AG09309 (cell line): ENCODE data around the gene LCN6.
"Not testable (repeated sequence)": the region's sequence is repeated elsewhere in the genome, so short reads cannot be mapped to it uniquely, and the experiment has no call there.

Source experiments
- DNase-seq: peaks from one replicate; pipeline ENCODE4 v3.0.0-alpha.2; 2010; ENCODE audit warnings: low read depth
- H3K4me3 ChIP-seq: 2 replicates; pipeline ENCODE4 v1.5.1; 2011; ENCODE audit warnings: mild to moderate bottlenecking, low read depth, low read length, moderate library complexity; ENCODE audit not compliant: control insufficient read depth
- CTCF ChIP-seq: IDR thresholded peaks from 2 replicates; pipeline ENCODE4 v1.5.1; 2011; ENCODE audit warnings: mild to moderate bottlenecking, low read depth, low read length, inconsistent platforms; ENCODE audit not compliant: insufficient read depth, control insufficient read depth; ENCODE audit errors: missing control alignments

LCN6 gene

GRCh38 chr9:136707011-136707410 is 41.3 kb downstream of the LCN6 start:
- TF ChIP-seq CTCF, result no peak
- no peak overlapping the region for H3K4me3 ChIP-seq
- no peak for DNase-seq

GRCh38 chr9:136705564-136705963 is 42.8 kb downstream of the LCN6 start:
- no peak for DNase-seq
- no peak for TF ChIP-seq CTCF
- no peak overlapping the region for H3K4me3 ChIP-seq

- not testable (repeated sequence) for H3K4me3 ChIP-seq, DNase-seq
Observed at GRCh38 chr9:136704741-136705140, 43.6 kb downstream of the LCN6 start.

- no peak overlapping the region for H3K4me3 ChIP-seq
- no peak for DNase-seq
- TF ChIP-seq CTCF, result no peak
Observed at GRCh38 chr9:136703276-136703860, 45.0 kb downstream of the LCN6 start.

- DNase-seq, result no peak
- no peak overlapping the region for H3K4me3 ChIP-seq
Observed at GRCh38 chr9:136701668-136702053, 46.7 kb downstream of the LCN6 start.

GRCh38 chr9:136700959-136701667 is 47.2 kb downstream of the LCN6 start:
- TF ChIP-seq CTCF, result no peak
- DNase-seq, result no peak
- no peak overlapping the region for H3K4me3 ChIP-seq

More at GRCh38 chr9:136701668-136702053, 46.7 kb downstream of the LCN6 start:
- TF ChIP-seq CTCF, result no peak

- H3K4me3 ChIP-seq, result no peak overlapping the region
- TF ChIP-seq CTCF, result no peak
- DNase-seq, result no peak
Observed at GRCh38 chr9:136700304-136700703, 48.0 kb downstream of the LCN6 start.
